Measurements from ENCODE around the gene COPB1.
"Not testable (repeated sequence)": the region's sequence is repeated elsewhere in the genome, so short reads cannot be mapped to it uniquely, and the experiment has no call there.

The COPB1 gene

GRCh38 chr11:14537134-14537599, 37.6 kb upstream of the COPB1 start:
- Histone ChIP-seq H3K9ac (ENCODE audit: low read length) (no peak overlapping the region), H3K4me3 (ENCODE audit: low read depth, low read length) (no peak overlapping the region), H3K27ac (ENCODE audit: low read depth, low read length) (no peak overlapping the region), H3K9me3 (ENCODE audit: control insufficient read depth, insufficient read depth, low read depth, low read length) (no peaks in the 10 kb centered on the region), H3K4me1 (ENCODE audit: control insufficient read depth, insufficient read depth, low read length) (peaks cover 15% of the 10 kb centered on the region), H3K27me3 (ENCODE audit: control insufficient read depth, insufficient read depth, low read length) (no peaks in the 10 kb centered on the region), H3K36me3 (ENCODE audit: control insufficient read depth, insufficient read depth, low read length) (no peaks in the 10 kb centered on the region)

- H3K4me1 ChIP-seq (ENCODE audit: control insufficient read depth, insufficient read depth, low read length); H3K27ac ChIP-seq (ENCODE audit: low read depth, low read length); H3K36me3 ChIP-seq (ENCODE audit: control insufficient read depth, insufficient read depth, low read length); H3K9me3 ChIP-seq (ENCODE audit: control insufficient read depth, insufficient read depth, low read depth, low read length); H3K27me3 ChIP-seq (ENCODE audit: control insufficient read depth, insufficient read depth, low read length); H3K9ac ChIP-seq (ENCODE audit: low read length); H3K4me3 ChIP-seq (ENCODE audit: low read depth, low read length): not testable (repeated sequence)
Measured at GRCh38 chr11:14535166-14535565, 35.6 kb upstream of the COPB1 start.

GRCh38 chr11:14529951-14530350, 30.3 kb upstream of the COPB1 start:
- no peak overlapping the region for H3K27ac ChIP-seq (ENCODE audit: low read depth, low read length)

GRCh38 chr11:14529321-14529720, 29.7 kb upstream of the COPB1 start:
- H3K27me3 ChIP-seq (ENCODE audit: control insufficient read depth, insufficient read depth, low read length) = no peaks in the 10 kb centered on the region

More at GRCh38 chr11:14529951-14530350, 30.3 kb upstream of the COPB1 start:
- Histone ChIP-seq H3K27me3 (ENCODE audit: control insufficient read depth, insufficient read depth, low read length) (no peaks in the 10 kb centered on the region), H3K9ac (ENCODE audit: low read length) (no peak overlapping the region), H3K4me1 (ENCODE audit: control insufficient read depth, insufficient read depth, low read length) (peaks cover 12% of the 10 kb centered on the region), H3K9me3 (ENCODE audit: control insufficient read depth, insufficient read depth, low read depth, low read length) (no peaks in the 10 kb centered on the region), H3K4me3 (ENCODE audit: low read depth, low read length) (no peak overlapping the region), H3K36me3 (ENCODE audit: control insufficient read depth, insufficient read depth, low read length) (no peaks in the 10 kb centered on the region)

GRCh38 chr11:14522801-14523200, 23.2 kb upstream of the COPB1 start:
- no peak overlapping the region for H3K9ac ChIP-seq (ENCODE audit: low read length)
- H3K9me3 ChIP-seq (ENCODE audit: control insufficient read depth, insufficient read depth, low read depth, low read length) = no peaks in the 10 kb centered on the region
- H3K27ac ChIP-seq (ENCODE audit: low read depth, low read length) = no peak overlapping the region
- H3K4me3 ChIP-seq (ENCODE audit: low read depth, low read length) = no peak overlapping the region
- H3K27me3 ChIP-seq (ENCODE audit: control insufficient read depth, insufficient read depth, low read length) = no peaks in the 10 kb centered on the region
- peaks cover 10% of the 10 kb centered on the region for H3K36me3 ChIP-seq (ENCODE audit: control insufficient read depth, insufficient read depth, low read length)
- H3K4me1 ChIP-seq (ENCODE audit: control insufficient read depth, insufficient read depth, low read length) = no peaks in the 10 kb centered on the region

More at GRCh38 chr11:14529321-14529720, 29.7 kb upstream of the COPB1 start:
- H3K36me3 ChIP-seq (ENCODE audit: control insufficient read depth, insufficient read depth, low read length) = no peaks in the 10 kb centered on the region
- H3K27ac ChIP-seq (ENCODE audit: low read depth, low read length) = no peak overlapping the region
- no peak overlapping the region for H3K9ac ChIP-seq (ENCODE audit: low read length)
- H3K9me3 ChIP-seq (ENCODE audit: control insufficient read depth, insufficient read depth, low read depth, low read length) = no peaks in the 10 kb centered on the region
- H3K4me3 ChIP-seq (ENCODE audit: low read depth, low read length) = no peak overlapping the region
- H3K4me1 ChIP-seq (ENCODE audit: control insufficient read depth, insufficient read depth, low read length) = peaks cover 12% of the 10 kb centered on the region

GRCh38 chr11:14522245-14522644, 22.6 kb upstream of the COPB1 start:
- no peak overlapping the region for H3K9ac ChIP-seq (ENCODE audit: low read length)
- H3K4me3 ChIP-seq (ENCODE audit: low read depth, low read length) = no peak overlapping the region
- no peaks in the 10 kb centered on the region for H3K9me3 ChIP-seq (ENCODE audit: control insufficient read depth, insufficient read depth, low read depth, low read length)
- no peak overlapping the region for H3K27ac ChIP-seq (ENCODE audit: low read depth, low read length)
- H3K36me3 ChIP-seq (ENCODE audit: control insufficient read depth, insufficient read depth, low read length) = peaks cover 16% of the 10 kb centered on the region
- H3K4me1 ChIP-seq (ENCODE audit: control insufficient read depth, insufficient read depth, low read length) = no peaks in the 10 kb centered on the region
- H3K27me3 ChIP-seq (ENCODE audit: control insufficient read depth, insufficient read depth, low read length) = no peaks in the 10 kb centered on the region

GRCh38 chr11:14520747-14521151, 21.1 kb upstream of the COPB1 start:
- peaks cover 29% of the 10 kb centered on the region for H3K36me3 ChIP-seq (ENCODE audit: control insufficient read depth, insufficient read depth, low read length)
- H3K27ac ChIP-seq (ENCODE audit: low read depth, low read length) = no peak overlapping the region
- H3K9me3 ChIP-seq (ENCODE audit: control insufficient read depth, insufficient read depth, low read depth, low read length) = no peaks in the 10 kb centered on the region
- peak overlapping the region; percentile 88 for H3K4me3 ChIP-seq (ENCODE audit: low read depth, low read length)
- H3K27me3 ChIP-seq (ENCODE audit: control insufficient read depth, insufficient read depth, low read length) = no peaks in the 10 kb centered on the region
- no peaks in the 10 kb centered on the region for H3K4me1 ChIP-seq (ENCODE audit: control insufficient read depth, insufficient read depth, low read length)
- H3K9ac ChIP-seq (ENCODE audit: low read length) = peak overlapping the region; percentile 58

- no peaks in the 10 kb centered on the region for H3K4me1 ChIP-seq (ENCODE audit: control insufficient read depth, insufficient read depth, low read length)
- H3K36me3 ChIP-seq (ENCODE audit: control insufficient read depth, insufficient read depth, low read length) = peaks cover 34% of the 10 kb centered on the region
- H3K27ac ChIP-seq (ENCODE audit: low read depth, low read length) = peak within 1 kb of the TSS; percentile 89
- no peaks in the 10 kb centered on the region for H3K9me3 ChIP-seq (ENCODE audit: control insufficient read depth, insufficient read depth, low read depth, low read length)
- peak within 1 kb of the TSS; percentile 94 for H3K9ac ChIP-seq (ENCODE audit: low read length)
- peak within 1 kb of the TSS; percentile 88 for H3K4me3 ChIP-seq (ENCODE audit: low read depth, low read length)
- no peaks in the 10 kb centered on the region for H3K27me3 ChIP-seq (ENCODE audit: control insufficient read depth, insufficient read depth, low read length)
Measured at GRCh38 chr11:14519917-14520746, 20.5 kb upstream of the COPB1 start, which contains the start of gene PSMA1. Gene PSMA1, minus strand, starts transcription at chr11:14520386. Its CDS starts 87 bp downstream, at chr11:14520299.

GRCh38 chr11:14519597-14519916, 19.9 kb upstream of the COPB1 start:
- H3K36me3 ChIP-seq (ENCODE audit: control insufficient read depth, insufficient read depth, low read length) = peaks cover 40% of the 10 kb centered on the region
- peak overlapping the region; percentile 89 for H3K27ac ChIP-seq (ENCODE audit: low read depth, low read length)
- H3K4me3 ChIP-seq (ENCODE audit: low read depth, low read length) = peak overlapping the region; percentile 88
- peak overlapping the region; percentile 94 for H3K9ac ChIP-seq (ENCODE audit: low read length)
- H3K9me3 ChIP-seq (ENCODE audit: control insufficient read depth, insufficient read depth, low read depth, low read length) = no peaks in the 10 kb centered on the region
- no peaks in the 10 kb centered on the region for H3K27me3 ChIP-seq (ENCODE audit: control insufficient read depth, insufficient read depth, low read length)
- no peaks in the 10 kb centered on the region for H3K4me1 ChIP-seq (ENCODE audit: control insufficient read depth, insufficient read depth, low read length)

GRCh38 chr11:14518820-14519219, 19.2 kb upstream of the COPB1 start:
- H3K9me3 ChIP-seq (ENCODE audit: control insufficient read depth, insufficient read depth, low read depth, low read length) = no peaks in the 10 kb centered on the region
- H3K27ac ChIP-seq (ENCODE audit: low read depth, low read length) = no peak overlapping the region
- H3K36me3 ChIP-seq (ENCODE audit: control insufficient read depth, insufficient read depth, low read length) = peaks cover 47% of the 10 kb centered on the region
- peak overlapping the region; percentile 88 for H3K4me3 ChIP-seq (ENCODE audit: low read depth, low read length)
- no peaks in the 10 kb centered on the region for H3K27me3 ChIP-seq (ENCODE audit: control insufficient read depth, insufficient read depth, low read length)
- peak overlapping the region; percentile 94 for H3K9ac ChIP-seq (ENCODE audit: low read length)
- no peaks in the 10 kb centered on the region for H3K4me1 ChIP-seq (ENCODE audit: control insufficient read depth, insufficient read depth, low read length)

GRCh38 chr11:14513800-14514199, 14.2 kb upstream of the COPB1 start:
- Histone ChIP-seq H3K4me3 (ENCODE audit: low read depth, low read length) (no peak overlapping the region), H3K27me3 (ENCODE audit: control insufficient read depth, insufficient read depth, low read length) (no peaks in the 10 kb centered on the region), H3K36me3 (ENCODE audit: control insufficient read depth, insufficient read depth, low read length) (peaks cover 89% of the 10 kb centered on the region), H3K9ac (ENCODE audit: low read length) (no peak overlapping the region), H3K9me3 (ENCODE audit: control insufficient read depth, insufficient read depth, low read depth, low read length) (no peaks in the 10 kb centered on the region), H3K4me1 (ENCODE audit: control insufficient read depth, insufficient read depth, low read length) (no peaks in the 10 kb centered on the region), H3K27ac (ENCODE audit: low read depth, low read length) (no peak overlapping the region)
